Measurements from ENCODE around the gene KCND3. TPM values are rescaled to one million over a fixed set of nuclear protein-coding genes. Genes with fewer than 3 reads are reported as not detected.

KCND3 gene
- polyA plus RNA-seq, 1 donor from 2014 or later, result 7.8 TPM

DNA sequence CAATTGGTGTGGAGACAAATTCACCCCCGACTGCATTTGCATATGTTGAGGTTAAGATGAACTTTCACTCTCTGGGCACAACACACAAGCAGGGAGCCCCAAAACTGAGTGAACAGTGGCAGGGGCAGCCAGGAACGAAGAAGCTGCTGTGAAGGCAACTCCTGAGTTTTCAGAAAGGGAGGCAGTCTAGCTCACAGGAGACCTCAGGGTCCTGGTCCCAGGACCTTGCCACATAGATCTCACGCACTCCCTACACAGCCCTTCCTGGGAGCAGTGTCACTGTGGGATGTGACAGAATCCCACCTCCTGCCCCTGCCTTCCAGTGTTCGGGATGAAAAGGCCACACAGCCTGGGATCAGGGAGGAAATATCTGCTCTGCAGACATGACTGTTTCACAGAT, 60.9 kb downstream of the KCND3 start:
- no peak for TF ChIP-seq MXI1 (conservative IDR thresholded peaks at IDR 0.05; ENCODE audit: poor library complexity, severe bottlenecking)
- TF ChIP-seq, protein P1, sequence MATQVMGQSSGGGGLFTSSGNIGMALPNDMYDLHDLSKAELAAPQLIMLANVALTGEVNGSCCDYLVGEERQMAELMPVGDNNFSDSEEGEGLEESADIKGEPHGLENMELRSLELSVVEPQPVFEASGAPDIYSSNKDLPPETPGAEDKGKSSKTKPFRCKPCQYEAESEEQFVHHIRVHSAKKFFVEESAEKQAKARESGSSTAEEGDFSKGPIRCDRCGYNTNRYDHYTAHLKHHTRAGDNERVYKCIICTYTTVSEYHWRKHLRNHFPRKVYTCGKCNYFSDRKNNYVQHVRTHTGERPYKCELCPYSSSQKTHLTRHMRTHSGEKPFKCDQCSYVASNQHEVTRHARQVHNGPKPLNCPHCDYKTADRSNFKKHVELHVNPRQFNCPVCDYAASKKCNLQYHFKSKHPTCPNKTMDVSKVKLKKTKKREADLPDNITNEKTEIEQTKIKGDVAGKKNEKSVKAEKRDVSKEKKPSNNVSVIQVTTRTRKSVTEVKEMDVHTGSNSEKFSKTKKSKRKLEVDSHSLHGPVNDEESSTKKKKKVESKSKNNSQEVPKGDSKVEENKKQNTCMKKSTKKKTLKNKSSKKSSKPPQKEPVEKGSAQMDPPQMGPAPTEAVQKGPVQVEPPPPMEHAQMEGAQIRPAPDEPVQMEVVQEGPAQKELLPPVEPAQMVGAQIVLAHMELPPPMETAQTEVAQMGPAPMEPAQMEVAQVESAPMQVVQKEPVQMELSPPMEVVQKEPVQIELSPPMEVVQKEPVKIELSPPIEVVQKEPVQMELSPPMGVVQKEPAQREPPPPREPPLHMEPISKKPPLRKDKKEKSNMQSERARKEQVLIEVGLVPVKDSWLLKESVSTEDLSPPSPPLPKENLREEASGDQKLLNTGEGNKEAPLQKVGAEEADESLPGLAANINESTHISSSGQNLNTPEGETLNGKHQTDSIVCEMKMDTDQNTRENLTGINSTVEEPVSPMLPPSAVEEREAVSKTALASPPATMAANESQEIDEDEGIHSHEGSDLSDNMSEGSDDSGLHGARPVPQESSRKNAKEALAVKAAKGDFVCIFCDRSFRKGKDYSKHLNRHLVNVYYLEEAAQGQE (IDR thresholded peaks at IDR 0.05; ENCODE audit: borderline replicate concordance), result no peak
- TF ChIP-seq SMC3 (conservative IDR thresholded peaks at IDR 0.05; ENCODE audit: poor library complexity), result no peak
- TF ChIP-seq TAF1 (IDR thresholded peaks at IDR 0.05; ENCODE audit: low read depth), result no peak
- TF ChIP-seq EP300 (conservative IDR thresholded peaks at IDR 0.05; ENCODE audit: poor library complexity, severe bottlenecking), result no peak
- TF ChIP-seq, protein P2, sequence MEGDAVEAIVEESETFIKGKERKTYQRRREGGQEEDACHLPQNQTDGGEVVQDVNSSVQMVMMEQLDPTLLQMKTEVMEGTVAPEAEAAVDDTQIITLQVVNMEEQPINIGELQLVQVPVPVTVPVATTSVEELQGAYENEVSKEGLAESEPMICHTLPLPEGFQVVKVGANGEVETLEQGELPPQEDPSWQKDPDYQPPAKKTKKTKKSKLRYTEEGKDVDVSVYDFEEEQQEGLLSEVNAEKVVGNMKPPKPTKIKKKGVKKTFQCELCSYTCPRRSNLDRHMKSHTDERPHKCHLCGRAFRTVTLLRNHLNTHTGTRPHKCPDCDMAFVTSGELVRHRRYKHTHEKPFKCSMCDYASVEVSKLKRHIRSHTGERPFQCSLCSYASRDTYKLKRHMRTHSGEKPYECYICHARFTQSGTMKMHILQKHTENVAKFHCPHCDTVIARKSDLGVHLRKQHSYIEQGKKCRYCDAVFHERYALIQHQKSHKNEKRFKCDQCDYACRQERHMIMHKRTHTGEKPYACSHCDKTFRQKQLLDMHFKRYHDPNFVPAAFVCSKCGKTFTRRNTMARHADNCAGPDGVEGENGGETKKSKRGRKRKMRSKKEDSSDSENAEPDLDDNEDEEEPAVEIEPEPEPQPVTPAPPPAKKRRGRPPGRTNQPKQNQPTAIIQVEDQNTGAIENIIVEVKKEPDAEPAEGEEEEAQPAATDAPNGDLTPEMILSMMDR (IDR thresholded peaks at IDR 0.05; ENCODE audit: poor library complexity, severe bottlenecking), result no peak
- no peak for TF ChIP-seq EZH2 (IDR thresholded peaks at IDR 0.05; ENCODE audit: borderline replicate concordance, insufficient read depth, low read length, poor library complexity, severe bottlenecking)
- no peak for TF ChIP-seq RAD21 (conservative IDR thresholded peaks at IDR 0.05)
- TF ChIP-seq POLR2AphosphoS5 (IDR thresholded peaks at IDR 0.05), result no peak
- H2AFZ ChIP-seq (ENCODE audit: low read depth, low read length), result no peak overlapping the region

DNA sequence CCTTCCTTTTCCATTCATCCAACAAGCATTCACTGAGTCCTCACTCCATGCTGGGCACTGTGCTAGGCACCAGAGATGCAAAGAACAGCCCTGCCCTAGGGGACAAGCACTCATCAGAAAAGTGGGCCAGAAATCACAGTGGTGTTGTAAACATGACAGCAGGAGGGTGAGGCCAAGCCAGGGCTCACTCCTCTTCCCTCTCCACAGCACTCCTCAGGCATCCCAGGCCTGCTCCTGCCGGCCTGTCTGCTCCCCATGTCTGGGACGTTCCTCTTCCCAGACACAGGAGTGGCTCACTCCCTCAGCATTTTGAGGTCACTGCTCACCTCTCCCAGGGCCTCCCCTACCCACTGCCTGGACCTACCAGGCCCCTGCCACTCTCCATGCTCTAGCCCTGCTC, 61.8 kb downstream of the KCND3 start:
- Histone ChIP-seq H3K27me3 (ENCODE audit: insufficient read depth, low read depth, low read length) (no peaks in the 10 kb centered on the region), H3K9me3 (ENCODE audit: low read length) (no peaks in the 10 kb centered on the region), H3K9ac (ENCODE audit: low read length) (no peak overlapping the region)

More for the DNA sequence above, 60.9 kb downstream of the KCND3 start:
- Histone ChIP-seq H3K9ac (ENCODE audit: low read length) (no peak overlapping the region), H3K4me3 (ENCODE audit: low read length) (no peak overlapping the region), H3K79me2 (replicated peaks; ENCODE audit: insufficient read depth, low read length) (no peaks in the 10 kb centered on the region), H3K4me2 (ENCODE audit: low read length) (no peak overlapping the region), H3K9me3 (ENCODE audit: low read length) (no peaks in the 10 kb centered on the region), H3F3A (ENCODE audit: insufficient read depth, low read length, poor library complexity, severe bottlenecking) (no peaks in the 10 kb centered on the region), H3K27me3 (ENCODE audit: insufficient read depth, low read depth, low read length) (no peaks in the 10 kb centered on the region), H3K27ac (ENCODE audit: low read length) (no peak overlapping the region), H3K36me3 (ENCODE audit: insufficient read depth, low read length) (no peaks in the 10 kb centered on the region), H4K20me1 (ENCODE audit: insufficient read depth) (no peaks in the 10 kb centered on the region), H3K9me2 (ENCODE audit: insufficient read depth, low read length) (no peaks in the 10 kb centered on the region)

More for the DNA sequence above, 61.8 kb downstream of the KCND3 start:
- no peaks in the 10 kb centered on the region for H4K20me1 ChIP-seq (ENCODE audit: insufficient read depth)
- H3K27ac ChIP-seq (ENCODE audit: low read length), result no peak overlapping the region
- no peaks in the 10 kb centered on the region for H3K36me3 ChIP-seq (ENCODE audit: insufficient read depth, low read length)
- H3K4me2 ChIP-seq (ENCODE audit: low read length), result no peak overlapping the region
- no peak overlapping the region for H2AFZ ChIP-seq (ENCODE audit: low read depth, low read length)
- TF ChIP-seq RAD21 (conservative IDR thresholded peaks at IDR 0.05) (no peak), POLR2AphosphoS5 (IDR thresholded peaks at IDR 0.05) (no peak), TAF1 (IDR thresholded peaks at IDR 0.05; ENCODE audit: low read depth) (no peak), EZH2 (IDR thresholded peaks at IDR 0.05; ENCODE audit: borderline replicate concordance, insufficient read depth, low read length, poor library complexity, severe bottlenecking) (no peak), EP300 (conservative IDR thresholded peaks at IDR 0.05; ENCODE audit: poor library complexity, severe bottlenecking) (no peak), MXI1 (conservative IDR thresholded peaks at IDR 0.05; ENCODE audit: poor library complexity, severe bottlenecking) (no peak), SMC3 (conservative IDR thresholded peaks at IDR 0.05; ENCODE audit: poor library complexity) (no peak)
- TF ChIP-seq, protein P1 (IDR thresholded peaks at IDR 0.05; ENCODE audit: borderline replicate concordance), result no peak
- TF ChIP-seq, protein P2 (IDR thresholded peaks at IDR 0.05; ENCODE audit: poor library complexity, severe bottlenecking), result no peak
- no peak overlapping the region for H3K4me3 ChIP-seq (ENCODE audit: low read length)
- H3K9me2 ChIP-seq (ENCODE audit: insufficient read depth, low read length), result no peaks in the 10 kb centered on the region
- no peaks in the 10 kb centered on the region for H3K79me2 ChIP-seq (replicated peaks; ENCODE audit: insufficient read depth, low read length)
- no peaks in the 10 kb centered on the region for H3F3A ChIP-seq (ENCODE audit: insufficient read depth, low read length, poor library complexity, severe bottlenecking)
